Measurements from ENCODE around the gene EML2. TPM values are rescaled to one million over a fixed set of nuclear protein-coding genes. Genes with fewer than 3 reads are reported as not detected.

The EML2 gene
- total and polyA plus RNA-seq, 2 of the 4 experiments (the other 2 are of a cell fraction) = 11.8 to 25.3 TPM

DNA sequence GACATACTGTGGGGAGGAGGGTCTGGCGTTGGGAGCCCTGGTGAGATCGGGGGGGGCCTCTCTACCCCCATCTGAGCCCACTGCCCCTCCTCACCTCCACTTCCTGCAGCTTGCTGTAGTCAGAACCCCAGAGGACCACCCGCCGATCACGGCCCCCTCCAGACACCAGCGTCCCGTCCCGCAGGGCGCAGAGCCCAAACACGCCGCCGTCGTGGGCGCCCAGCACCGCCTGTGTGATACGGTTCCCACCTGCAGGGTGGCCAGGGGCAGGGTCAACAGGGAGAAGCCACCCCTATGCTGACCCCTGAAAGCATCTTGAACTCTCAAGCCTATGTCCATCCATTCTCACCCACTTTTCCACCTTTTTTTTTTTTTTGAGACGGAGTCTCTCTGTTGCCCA lies 17.8 kb downstream of the EML2 start:
- H3K9me3 ChIP-seq (ENCODE audit: control insufficient read depth, insufficient read depth, low read length) = no peaks in the 10 kb centered on the region
- ChIA-PET CTCF (no interaction called here), POLR2A (ENCODE audit: unreplicated experiment) (no interaction called here)
- in situ Hi-C loops (cut with MboI; ENCODE audit: low sequenced_read_pairs) (no loop called here), intact Hi-C loops (cut with micrococcal nuclease) (no loop called here), dilution Hi-C loops (cut with HindIII; ENCODE audit: low sequenced_read_pairs, unreplicated experiment) (no loop called here)
- H2BK15ac ChIP-seq (ENCODE audit: low read depth, low read length) = no peak overlapping the region
- no peak for ATAC-seq (ENCODE audit: low read depth)
- H2AK5ac ChIP-seq (ENCODE audit: low read depth, low read length) = no peak overlapping the region
- no peak for DNase-seq
- no peaks in the 10 kb centered on the region for H3K4me1 ChIP-seq (ENCODE audit: control insufficient read depth, insufficient read depth, low read length)
- H3K4me2 ChIP-seq (ENCODE audit: low read depth, low read length) = no peak overlapping the region
- no peak overlapping the region for H3K14ac ChIP-seq (replicated peaks; ENCODE audit: low read depth, low read length)
- no peak overlapping the region for H2BK120ac ChIP-seq (ENCODE audit: low read depth, low read length)
- H4K5ac ChIP-seq (ENCODE audit: low read depth, low read length) = no peak overlapping the region
- no peak overlapping the region for H2BK20ac ChIP-seq (ENCODE audit: low read depth, low read length)
- WGBS, 2 experiments (ENCODE audit: extremely low coverage in 2 of 2, insufficient read length in 1 of 2) = 92% methylated on average over 7 of the region's 17 CpGs; no CpG with 5 or more reads in 1 of the 2 experiments
- H3K27me3 ChIP-seq (ENCODE audit: control insufficient read depth, insufficient read depth, low read length) = no peaks in the 10 kb centered on the region
- H3K9me1 ChIP-seq (ENCODE audit: insufficient read depth, low read length) = peaks cover 5% of the 10 kb centered on the region; the same call in 1 of the 2 replicates
- H3K36me3 ChIP-seq (ENCODE audit: control insufficient read depth, insufficient read depth, low read length) = peaks cover 47% of the 10 kb centered on the region
- no peak overlapping the region for H2BK5ac ChIP-seq (ENCODE audit: low read depth, low read length, poor library complexity, severe bottlenecking)
- no peak overlapping the region for H3K23ac ChIP-seq (ENCODE audit: low read depth, low read length)
- H4K8ac ChIP-seq (ENCODE audit: low read depth in 2 of 2, low read length in 2 of 2) = no peak overlapping the region
- no peak overlapping the region for H3K4me3 ChIP-seq (ENCODE audit: insufficient read depth, low read depth, low read length)
- H3K4ac ChIP-seq (ENCODE audit: low read depth, low read length) = no peak overlapping the region
- H4K20me1 ChIP-seq (ENCODE audit: insufficient read depth, low read length) = no peaks in the 10 kb centered on the region; the same call in 1 of the 2 replicates
- H3K18ac ChIP-seq (ENCODE audit: low read depth, low read length) = no peak overlapping the region
- no peaks in the 10 kb centered on the region; a peak in 1 of 4 replicates for H3K79me1 ChIP-seq (ENCODE audit: low read depth in 1 of 2, low read length in 2 of 2)
- no peak overlapping the region for H2AFZ ChIP-seq (replicated peaks; ENCODE audit: low read length, poor library complexity)
- TF ChIP-seq MXI1 (IDR thresholded peaks at IDR 0.05; ENCODE audit: borderline replicate concordance, low read depth, low read length) = no peak
- TF ChIP-seq CEBPB (IDR thresholded peaks at IDR 0.05; ENCODE audit: low read depth, low read length) = no peak
- no peak for TF ChIP-seq POLR2A (IDR thresholded peaks at IDR 0.05; ENCODE audit: low read depth, low read length)
- no peak for TF ChIP-seq SMC3 (IDR thresholded peaks at IDR 0.05; ENCODE audit: low read depth, low read length)
- no peak overlapping the region for H2AK9ac ChIP-seq (replicated peaks; ENCODE audit: low read depth, low read length, poor library complexity)
- H3K9ac ChIP-seq (ENCODE audit: low read depth, low read length) = no peak overlapping the region
- no TSS peak for BruUV-seq (replicated peaks)
- H3K27ac ChIP-seq (ENCODE audit: insufficient read depth, low read length) = no peak overlapping the region
- no peak overlapping the region for H4K91ac ChIP-seq (ENCODE audit: insufficient read depth, low read depth, low read length)
- H3K56ac ChIP-seq (ENCODE audit: extremely low read depth, insufficient read depth, low read length) = no peak overlapping the region
